OCI-LY1 (cell line): ENCODE data around the gene AQP12B.

ENCODE experiments used
- H2AFZ ChIP-seq: fragments of 200-600 bp; sonication (generic), shearing (Covaris generic); 2 replicates; pipeline ENCODE4 v1.6.0; 2014; ENCODE audit warnings: antibody characterized with exemption, mild to moderate bottlenecking, low read length
- H3F3A ChIP-seq: fragments of 200-600 bp; sonication (generic), shearing (Covaris generic); 2 replicates; pipeline ENCODE4 v1.6.0; 2014; ENCODE audit warnings: mild to moderate bottlenecking, antibody characterized with exemption, low read length, moderate library complexity; ENCODE audit not compliant: insufficient read depth
- H3K27ac ChIP-seq: fragments of 200-600 bp; sonication (generic); 2 replicates; pipeline ENCODE4 v1.5.1; 2014; ENCODE audit warnings: low read length, mixed run types, mild to moderate bottlenecking, low read depth; ENCODE audit not compliant: poor library complexity, severe bottlenecking
- H3K27me3 ChIP-seq: fragments of 200-600 bp; sonication (generic); 2 replicates; pipeline ENCODE4 v1.6.0; 2014; ENCODE audit warnings: antibody characterized with exemption, mild to moderate bottlenecking, low read length, moderate library complexity; ENCODE audit not compliant: insufficient read depth
- H3K36me3 ChIP-seq: fragments of 200-600 bp; sonication (generic); 2 replicates; pipeline ENCODE4 v1.6.1; 2014; ENCODE audit warnings: mild to moderate bottlenecking, antibody characterized with exemption, low read length, moderate library complexity, mixed read lengths; ENCODE audit not compliant: insufficient read depth
- H3K4me1 ChIP-seq: fragments of 200-600 bp; sonication (generic); 2 replicates; pipeline ENCODE4 v1.5.1; 2014; ENCODE audit warnings: mild to moderate bottlenecking, low read length, moderate library complexity; ENCODE audit not compliant: insufficient read depth, severe bottlenecking
- H3K4me2 ChIP-seq: fragments of 200-600 bp; sonication (generic), shearing (Covaris generic); 2 replicates; pipeline ENCODE4 v1.6.1; 2014; ENCODE audit warnings: low read length
- H3K4me3 ChIP-seq: fragments of 200-600 bp; sonication (generic); 2 replicates; pipeline ENCODE4 v1.5.1; 2014; ENCODE audit warnings: low read length, low read depth, mild to moderate bottlenecking, mixed read lengths; ENCODE audit not compliant: poor library complexity, severe bottlenecking
- H3K79me2 ChIP-seq: fragments of 200-600 bp; shearing (Covaris generic); 2 replicates; pipeline ENCODE4 v1.6.1; 2016; ENCODE audit warnings: mixed run types, low read length, mixed read lengths; ENCODE audit not compliant: insufficient read depth
- H3K9ac ChIP-seq: fragments of 200-600 bp; sonication (generic), shearing (Covaris generic); 2 replicates; pipeline ENCODE4 v1.6.1; 2014; ENCODE audit warnings: mild to moderate bottlenecking, low read length, mixed read lengths
- H3K9me2 ChIP-seq: fragments of 200-600 bp; sonication (generic), shearing (Covaris generic); 2 replicates; pipeline ENCODE4 v1.6.1; 2014; ENCODE audit warnings: low read depth, mild to moderate bottlenecking, low read length, mixed read lengths
- H3K9me3 ChIP-seq: fragments of 200-600 bp; shearing (Covaris generic); 2 replicates; pipeline ENCODE4 v1.6.1; 2014; ENCODE audit warnings: low read length, mixed read lengths
- H4K20me1 ChIP-seq: fragments of 200-600 bp; sonication (generic), shearing (Covaris generic); 2 replicates; pipeline ENCODE4 v1.6.0; 2016; ENCODE audit warnings: mild to moderate bottlenecking, low read length; ENCODE audit not compliant: insufficient read depth
- EZH2 ChIP-seq: fragments of 200-600 bp; sonication (generic), shearing (Covaris generic); IDR thresholded peaks from 2 replicates; pipeline ENCODE4 v1.8.0; 2017; ENCODE audit warnings: borderline replicate concordance, mixed run types, mild to moderate bottlenecking, antibody characterized with exemption, low read length, moderate library complexity, mixed read lengths
- TF ChIP-seq, protein P1 (sequence below): fragments of 200-600 bp; sonication (generic), shearing (Covaris generic); IDR thresholded peaks from 2 replicates; pipeline ENCODE4 v1.5.1; 2017; ENCODE audit warnings: mild to moderate bottlenecking, antibody characterized with exemption, low read length, moderate library complexity, mixed read lengths

Gene AQP12B

DNA sequence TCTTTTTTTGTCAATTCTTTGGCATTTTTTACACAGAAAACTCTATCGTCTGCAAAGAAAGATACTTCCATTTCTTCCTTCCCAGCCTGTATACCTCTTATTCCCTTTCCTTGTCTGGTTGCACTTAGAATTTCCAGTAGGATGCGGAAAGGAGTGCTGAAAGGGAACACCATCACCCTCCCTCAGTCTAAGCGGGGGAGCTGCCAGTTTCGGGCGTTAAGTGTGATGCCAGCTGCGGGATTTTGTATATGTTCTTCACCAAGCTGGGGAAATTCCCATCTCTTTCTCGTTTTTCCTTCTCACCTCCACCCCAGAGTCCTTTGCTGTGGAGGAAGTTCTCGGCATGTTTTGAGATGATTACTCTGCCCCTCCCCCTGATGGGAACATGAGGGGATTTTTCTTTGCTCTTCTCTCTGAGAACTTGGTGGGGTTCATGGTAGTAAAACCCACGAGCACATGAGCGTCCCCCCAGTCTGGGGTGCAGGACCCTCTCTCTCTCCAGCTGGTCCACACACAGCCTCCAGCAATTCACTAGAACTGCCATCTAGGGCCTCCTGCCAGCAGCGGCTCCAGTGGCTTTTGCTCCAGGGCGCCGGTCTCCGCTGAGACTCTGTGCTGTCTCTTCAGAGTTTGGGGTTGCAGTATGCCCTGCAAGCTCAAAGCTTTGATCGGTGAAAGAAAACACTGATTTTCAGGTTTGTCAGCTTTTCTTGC lies 24.5 kb upstream of the AQP12B start:
- Histone ChIP-seq H3K36me3 (no peaks in the 10 kb centered on the region), H3K27me3 (no peaks in the 10 kb centered on the region), H3K4me1 (no peaks in the 10 kb centered on the region), H3K27ac (no peak overlapping the region), H3K4me3 (no peak overlapping the region), H3K79me2 (no peaks in the 10 kb centered on the region), H3K9me3 (no peaks in the 10 kb centered on the region), H3F3A (no peaks in the 10 kb centered on the region), H3K9me2 (no peaks in the 10 kb centered on the region), H3K9ac (no peak overlapping the region), H2AFZ (no peak overlapping the region), H4K20me1 (no peaks in the 10 kb centered on the region), H3K4me2 (no peak overlapping the region)
- no peak for TF ChIP-seq EZH2
- TF ChIP-seq, protein P1, sequence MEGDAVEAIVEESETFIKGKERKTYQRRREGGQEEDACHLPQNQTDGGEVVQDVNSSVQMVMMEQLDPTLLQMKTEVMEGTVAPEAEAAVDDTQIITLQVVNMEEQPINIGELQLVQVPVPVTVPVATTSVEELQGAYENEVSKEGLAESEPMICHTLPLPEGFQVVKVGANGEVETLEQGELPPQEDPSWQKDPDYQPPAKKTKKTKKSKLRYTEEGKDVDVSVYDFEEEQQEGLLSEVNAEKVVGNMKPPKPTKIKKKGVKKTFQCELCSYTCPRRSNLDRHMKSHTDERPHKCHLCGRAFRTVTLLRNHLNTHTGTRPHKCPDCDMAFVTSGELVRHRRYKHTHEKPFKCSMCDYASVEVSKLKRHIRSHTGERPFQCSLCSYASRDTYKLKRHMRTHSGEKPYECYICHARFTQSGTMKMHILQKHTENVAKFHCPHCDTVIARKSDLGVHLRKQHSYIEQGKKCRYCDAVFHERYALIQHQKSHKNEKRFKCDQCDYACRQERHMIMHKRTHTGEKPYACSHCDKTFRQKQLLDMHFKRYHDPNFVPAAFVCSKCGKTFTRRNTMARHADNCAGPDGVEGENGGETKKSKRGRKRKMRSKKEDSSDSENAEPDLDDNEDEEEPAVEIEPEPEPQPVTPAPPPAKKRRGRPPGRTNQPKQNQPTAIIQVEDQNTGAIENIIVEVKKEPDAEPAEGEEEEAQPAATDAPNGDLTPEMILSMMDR, result no peak

DNA sequence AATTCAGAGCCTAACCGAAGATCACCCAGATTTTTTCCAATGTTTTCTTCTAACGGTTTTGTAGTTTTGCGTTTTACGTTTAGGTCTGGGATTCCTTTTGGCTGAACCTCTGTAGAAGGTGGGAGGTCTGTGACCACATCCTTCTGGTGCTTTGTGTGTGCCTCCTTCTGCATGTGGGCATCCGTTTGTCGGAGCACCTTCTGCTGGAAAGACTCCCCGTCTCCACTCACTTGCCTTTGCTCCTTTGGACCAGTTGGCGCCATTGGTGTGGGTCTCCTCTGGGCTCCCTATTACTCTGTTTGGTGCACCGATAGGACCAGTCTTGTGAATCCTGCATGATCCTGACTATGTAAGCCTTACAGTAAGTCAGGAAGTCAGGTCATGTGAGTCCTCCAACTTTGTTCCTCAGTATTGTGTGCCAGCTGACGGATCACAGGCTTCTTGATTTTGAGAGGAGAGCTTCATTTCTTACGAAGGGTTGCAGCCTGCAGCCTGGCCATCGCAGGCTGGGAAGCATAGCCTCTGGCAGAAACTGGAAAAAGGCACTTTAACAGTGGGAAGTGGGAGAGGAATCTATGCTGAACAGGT lies 22.6 kb upstream of the AQP12B start:
- no peaks in the 10 kb centered on the region for H4K20me1 ChIP-seq
- no peaks in the 10 kb centered on the region for H3K4me1 ChIP-seq
- no peaks in the 10 kb centered on the region for H3K9me3 ChIP-seq
- no peaks in the 10 kb centered on the region for H3K9me2 ChIP-seq
- H3K79me2 ChIP-seq, result no peaks in the 10 kb centered on the region
- H2AFZ ChIP-seq, result no peak overlapping the region
- no peaks in the 10 kb centered on the region for H3K36me3 ChIP-seq
- H3K4me2 ChIP-seq, result no peak overlapping the region
- TF ChIP-seq EZH2, result no peak
- TF ChIP-seq, protein P1, result no peak
- H3K27ac ChIP-seq, result no peak overlapping the region
- H3F3A ChIP-seq, result no peaks in the 10 kb centered on the region
- H3K27me3 ChIP-seq, result no peaks in the 10 kb centered on the region
- H3K4me3 ChIP-seq, result no peak overlapping the region
- H3K9ac ChIP-seq, result no peak overlapping the region

DNA sequence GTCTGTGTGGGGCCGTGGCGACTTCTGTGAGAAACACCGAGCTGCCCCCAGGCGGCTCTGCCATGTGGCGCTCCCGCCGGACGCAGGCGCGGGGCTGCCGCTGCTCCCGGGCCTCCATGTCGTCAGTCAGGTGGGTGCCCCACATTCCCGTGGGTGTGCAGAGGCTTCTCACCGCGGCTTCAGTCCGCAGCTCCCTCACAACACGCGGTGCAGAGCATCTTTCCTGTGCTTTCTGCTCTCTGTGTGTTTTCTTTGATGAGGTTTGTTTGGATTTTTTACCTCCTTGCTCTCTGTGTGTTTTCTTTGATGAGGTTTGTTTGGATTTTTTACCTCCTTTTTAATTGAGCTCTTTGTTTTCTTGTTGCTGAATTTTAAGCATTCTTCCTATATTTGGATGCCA lies 22.0 kb upstream of the AQP12B start:
- Histone ChIP-seq H3K9me2 (no peaks in the 10 kb centered on the region), H3K4me1 (no peaks in the 10 kb centered on the region), H3K4me2 (no peak overlapping the region), H2AFZ (no peak overlapping the region), H3K9ac (no peak overlapping the region), H3F3A (no peaks in the 10 kb centered on the region), H3K9me3 (no peaks in the 10 kb centered on the region), H3K4me3 (no peak overlapping the region), H3K27ac (no peak overlapping the region), H3K36me3 (no peaks in the 10 kb centered on the region), H3K79me2 (no peaks in the 10 kb centered on the region), H4K20me1 (no peaks in the 10 kb centered on the region), H3K27me3 (no peaks in the 10 kb centered on the region)
- no peak for TF ChIP-seq EZH2
- TF ChIP-seq, protein P1, result no peak
